CD4-positive, alpha-beta T cell treated with Interleukin-6 for 4 hours (primary cell): Measurements from ENCODE around the gene FHL2.

Source experiments
- DNase-seq: peaks from one replicate; pipeline ENCODE4 v3.0.0-alpha.2; 2020; ENCODE audit warnings: mixed read lengths

FHL2 gene

GRCh38 chr2:105421053-105421452, 22.2 kb upstream of the FHL2 start:
- no peak for DNase-seq

- DNase-seq = no peak
Observed at GRCh38 chr2:105418522-105418921, 19.7 kb upstream of the FHL2 start.

GRCh38 chr2:105417857-105418436, 19.1 kb upstream of the FHL2 start:
- no peak for DNase-seq

GRCh38 chr2:105416156-105416555, 17.3 kb upstream of the FHL2 start:
- DNase-seq = no peak

GRCh38 chr2:105415007-105415406, 16.2 kb upstream of the FHL2 start:
- no peak for DNase-seq

GRCh38 chr2:105413206-105413605, 14.4 kb upstream of the FHL2 start:
- no peak for DNase-seq

- no peak for DNase-seq
Observed at GRCh38 chr2:105412584-105412983, 13.7 kb upstream of the FHL2 start.

GRCh38 chr2:105411720-105412407, 13.0 kb upstream of the FHL2 start:
- DNase-seq = no peak

GRCh38 chr2:105410554-105410953, 11.7 kb upstream of the FHL2 start:
- DNase-seq = no peak

- DNase-seq = no peak
Observed at GRCh38 chr2:105409717-105410116, 10.9 kb upstream of the FHL2 start.

GRCh38 chr2:105407946-105408743, 9.3 kb upstream of the FHL2 start:
- DNase-seq = no peak

- no peak for DNase-seq
Observed at GRCh38 chr2:105406221-105406620, 7.4 kb upstream of the FHL2 start.

GRCh38 chr2:105405291-105405690, 6.4 kb upstream of the FHL2 start:
- no peak for DNase-seq

GRCh38 chr2:105404736-105405135, 5.9 kb upstream of the FHL2 start:
- DNase-seq = no peak

- DNase-seq = no peak
Observed at GRCh38 chr2:105403783-105404698, 5.2 kb upstream of the FHL2 start.

GRCh38 chr2:105403241-105403782, 4.5 kb upstream of the FHL2 start:
- no peak for DNase-seq

GRCh38 chr2:105402809-105403208, 4.0 kb upstream of the FHL2 start:
- no peak for DNase-seq

GRCh38 chr2:105401867-105402266, 3.0 kb upstream of the FHL2 start:
- no peak for DNase-seq

- DNase-seq = no peak
Observed at GRCh38 chr2:105400138-105400540, 1.3 kb upstream of the FHL2 start.

- no peak for DNase-seq
Observed at GRCh38 chr2:105399207-105399861, 483 bp upstream of the FHL2 start.

- no peak for DNase-seq
Observed at GRCh38 chr2:105397953-105398335, 907 bp downstream of the FHL2 start.
